GM19240 (cell line): Measurements from ENCODE around the gene FOXP1.

Experiments
- DNase-seq: peaks from one replicate; pipeline ENCODE4 v3.0.0; 2011; ENCODE audit warnings: low spot score; ENCODE audit not compliant: insufficient read length

Gene FOXP1

GRCh38 chr3:71488391-71488809 lies 95.1 kb downstream of the FOXP1 start:
- no peak for DNase-seq

- DNase-seq = no peak
Measured at GRCh38 chr3:71487418-71487817, 96.1 kb downstream of the FOXP1 start.

GRCh38 chr3:71486831-71487230 lies 96.7 kb downstream of the FOXP1 start:
- no peak for DNase-seq

GRCh38 chr3:71485896-71486295 lies 97.6 kb downstream of the FOXP1 start:
- DNase-seq = no peak

- DNase-seq = no peak
Measured at GRCh38 chr3:71484452-71484851, 99.1 kb downstream of the FOXP1 start.

- DNase-seq = no peak
Measured at GRCh38 chr3:71484047-71484446, 99.5 kb downstream of the FOXP1 start.

- no peak for DNase-seq
Measured at GRCh38 chr3:71482771-71483170, 100.8 kb downstream of the FOXP1 start.

- DNase-seq = no peak
Measured at GRCh38 chr3:71478568-71478967, 105.0 kb downstream of the FOXP1 start.

GRCh38 chr3:71476950-71477349 lies 106.6 kb downstream of the FOXP1 start:
- DNase-seq = no peak

- no peak for DNase-seq
Measured at GRCh38 chr3:71469138-71469435, 114.4 kb downstream of the FOXP1 start.

- DNase-seq = no peak
Measured at GRCh38 chr3:71468311-71469137, 115.0 kb downstream of the FOXP1 start.

GRCh38 chr3:71466483-71466882 lies 117.0 kb downstream of the FOXP1 start:
- no peak for DNase-seq

- DNase-seq = no peak
Measured at GRCh38 chr3:71465371-71466036, 118.0 kb downstream of the FOXP1 start.

GRCh38 chr3:71464613-71465012 lies 118.9 kb downstream of the FOXP1 start:
- no peak for DNase-seq

GRCh38 chr3:71463617-71464016 lies 119.9 kb downstream of the FOXP1 start:
- DNase-seq = no peak

GRCh38 chr3:71462586-71462985 lies 120.9 kb downstream of the FOXP1 start:
- DNase-seq = no peak

- DNase-seq = no peak
Measured at GRCh38 chr3:71461749-71462483, 121.6 kb downstream of the FOXP1 start.

- DNase-seq = no peak
Measured at GRCh38 chr3:71461114-71461513, 122.4 kb downstream of the FOXP1 start.

GRCh38 chr3:71458895-71459294 lies 124.6 kb downstream of the FOXP1 start:
- DNase-seq = no peak

GRCh38 chr3:71456826-71457225 lies 126.7 kb downstream of the FOXP1 start:
- DNase-seq = no peak

- DNase-seq = no peak
Measured at GRCh38 chr3:71456156-71456555, 127.4 kb downstream of the FOXP1 start.
